ENCODE measurements around the gene TMEM255B. TPM values are rescaled to one million over a fixed set of nuclear protein-coding genes. Genes with fewer than 3 reads are reported as not detected.

The TMEM255B gene
- total and polyA plus RNA-seq, 2 of the 4 experiments (the other 2 are of a cell fraction) = 0.36 to 0.94 TPM

DNA sequence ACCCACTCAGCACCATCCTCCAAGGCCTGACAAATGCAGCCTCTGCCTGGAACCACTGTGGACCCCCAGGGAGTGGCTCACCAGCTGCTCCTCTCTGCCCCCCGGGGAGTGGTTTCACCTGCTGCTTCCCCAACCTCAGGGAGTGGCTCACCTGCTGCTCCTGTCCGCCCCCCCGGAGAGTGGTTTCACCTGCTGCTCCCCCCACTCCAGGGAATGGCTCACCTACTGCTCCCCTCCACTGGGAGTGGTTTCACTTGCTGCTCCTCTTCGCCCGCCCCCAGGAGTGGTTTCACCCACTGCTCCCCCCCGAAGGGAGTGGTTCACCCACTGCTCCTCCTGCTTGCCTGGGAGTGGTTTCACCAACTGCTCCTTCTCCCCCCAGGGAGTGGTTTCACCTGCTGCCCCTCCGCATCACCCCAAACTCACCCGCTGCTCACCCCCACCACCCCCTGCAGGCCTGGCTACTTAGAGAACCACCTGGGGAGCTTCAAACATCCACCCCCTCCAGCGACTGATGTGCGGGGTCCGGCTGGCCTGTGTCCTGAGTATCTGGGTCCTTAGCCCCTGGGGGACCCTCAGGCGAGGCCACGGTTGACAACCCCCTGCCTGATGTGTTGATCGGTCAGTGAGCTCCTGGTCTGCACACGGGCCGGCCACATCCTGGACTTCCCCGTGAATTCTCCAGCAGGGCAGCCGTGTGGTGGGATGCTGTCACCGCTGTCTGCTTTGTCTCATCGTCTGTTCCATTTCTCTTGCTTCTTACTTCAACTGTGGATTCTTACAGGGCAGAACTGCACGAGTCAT lies 14.6 kb upstream of the TMEM255B start:
- no peak overlapping the region for H3K4me2 ChIP-seq (ENCODE audit: low read depth, low read length)
- no peaks in the 10 kb centered on the region for H3K79me1 ChIP-seq (ENCODE audit: low read depth in 1 of 2, low read length in 2 of 2)
- WGBS, 2 experiments (ENCODE audit: extremely low coverage in 2 of 2, insufficient read length in 1 of 2) = 86% methylated on average over 7 of the region's 21 CpGs; no CpG with 5 or more reads in 1 of the 2 experiments
- H3K56ac ChIP-seq (ENCODE audit: extremely low read depth, insufficient read depth, low read length) = no peak overlapping the region
- ChIA-PET CTCF (no interaction called here), POLR2A (ENCODE audit: unreplicated experiment) (no interaction called here)
- no peak overlapping the region for H2BK15ac ChIP-seq (ENCODE audit: low read depth, low read length)
- H3K27ac ChIP-seq (ENCODE audit: insufficient read depth, low read length) = no peak overlapping the region
- H2BK120ac ChIP-seq (ENCODE audit: low read depth, low read length) = no peak overlapping the region
- no peaks in the 10 kb centered on the region for H3K36me3 ChIP-seq (ENCODE audit: control insufficient read depth, insufficient read depth, low read length)
- H3K14ac ChIP-seq (replicated peaks; ENCODE audit: low read depth, low read length) = no peak overlapping the region
- no peak overlapping the region for H4K91ac ChIP-seq (ENCODE audit: insufficient read depth, low read depth, low read length)
- H4K20me1 ChIP-seq (ENCODE audit: insufficient read depth, low read length) = no peaks in the 10 kb centered on the region
- DNase-seq (no peak), ATAC-seq (ENCODE audit: low read depth) (no peak)
- no peak overlapping the region for H4K8ac ChIP-seq (ENCODE audit: low read depth in 2 of 2, low read length in 2 of 2)
- H3K27me3 ChIP-seq (ENCODE audit: control insufficient read depth, insufficient read depth, low read length) = peaks cover 17% of the 10 kb centered on the region
- H4K5ac ChIP-seq (ENCODE audit: low read depth, low read length) = no peak overlapping the region
- H3K9ac ChIP-seq (ENCODE audit: low read depth, low read length) = no peak overlapping the region
- in situ Hi-C loops (cut with MboI; ENCODE audit: low sequenced_read_pairs) = no loop called here
- H2AK9ac ChIP-seq (replicated peaks; ENCODE audit: low read depth, low read length, poor library complexity) = no peak overlapping the region
- no peak overlapping the region for H2BK5ac ChIP-seq (ENCODE audit: low read depth, low read length, poor library complexity, severe bottlenecking)
- TF ChIP-seq RFX5 (IDR thresholded peaks at IDR 0.05; ENCODE audit: low read depth, low read length) = no peak
- no peak for TF ChIP-seq CHD1 (IDR thresholded peaks at IDR 0.05; ENCODE audit: low read depth, low read length)
- no peak for TF ChIP-seq CEBPB (IDR thresholded peaks at IDR 0.05; ENCODE audit: low read depth, low read length)
- TF ChIP-seq POLR2A (IDR thresholded peaks at IDR 0.05; ENCODE audit: low read depth, low read length) = no peak
- TF ChIP-seq USF2 (IDR thresholded peaks at IDR 0.05; ENCODE audit: low read depth, low read length) = no peak
- intact Hi-C loops (cut with micrococcal nuclease) = no loop called here
- BruUV-seq (replicated peaks) = no TSS peak
- no peak overlapping the region for H3K18ac ChIP-seq (ENCODE audit: low read depth, low read length)
- H3K9me1 ChIP-seq (ENCODE audit: insufficient read depth, low read length) = no peaks in the 10 kb centered on the region
- H2BK20ac ChIP-seq (ENCODE audit: low read depth, low read length) = no peak overlapping the region
- no peak overlapping the region for H3K4ac ChIP-seq (ENCODE audit: low read depth, low read length)
- H2AFZ ChIP-seq (replicated peaks; ENCODE audit: low read length, poor library complexity) = no peak overlapping the region
- H3K23ac ChIP-seq (ENCODE audit: low read depth, low read length) = no peak overlapping the region
- dilution Hi-C loops (cut with HindIII; ENCODE audit: low sequenced_read_pairs, unreplicated experiment) = no loop called here
- no peak overlapping the region for H2AK5ac ChIP-seq (ENCODE audit: low read depth, low read length)
- H3K9me3 ChIP-seq (ENCODE audit: control insufficient read depth, insufficient read depth, low read length) = no peaks in the 10 kb centered on the region
- H3K4me3 ChIP-seq (ENCODE audit: insufficient read depth, low read depth, low read length) = no peak overlapping the region
- H3K4me1 ChIP-seq (ENCODE audit: control insufficient read depth, insufficient read depth, low read length) = peaks cover 4% of the 10 kb centered on the region; the same call in 1 of the 2 replicates

Data from IMR-90 (cell line).